ENCODE measurements around the gene ACSF3.
"Not testable (repeated sequence)": the region's sequence is repeated elsewhere in the genome, so short reads cannot be mapped to it uniquely, and the experiment has no call there.

ACSF3 gene

DNA sequence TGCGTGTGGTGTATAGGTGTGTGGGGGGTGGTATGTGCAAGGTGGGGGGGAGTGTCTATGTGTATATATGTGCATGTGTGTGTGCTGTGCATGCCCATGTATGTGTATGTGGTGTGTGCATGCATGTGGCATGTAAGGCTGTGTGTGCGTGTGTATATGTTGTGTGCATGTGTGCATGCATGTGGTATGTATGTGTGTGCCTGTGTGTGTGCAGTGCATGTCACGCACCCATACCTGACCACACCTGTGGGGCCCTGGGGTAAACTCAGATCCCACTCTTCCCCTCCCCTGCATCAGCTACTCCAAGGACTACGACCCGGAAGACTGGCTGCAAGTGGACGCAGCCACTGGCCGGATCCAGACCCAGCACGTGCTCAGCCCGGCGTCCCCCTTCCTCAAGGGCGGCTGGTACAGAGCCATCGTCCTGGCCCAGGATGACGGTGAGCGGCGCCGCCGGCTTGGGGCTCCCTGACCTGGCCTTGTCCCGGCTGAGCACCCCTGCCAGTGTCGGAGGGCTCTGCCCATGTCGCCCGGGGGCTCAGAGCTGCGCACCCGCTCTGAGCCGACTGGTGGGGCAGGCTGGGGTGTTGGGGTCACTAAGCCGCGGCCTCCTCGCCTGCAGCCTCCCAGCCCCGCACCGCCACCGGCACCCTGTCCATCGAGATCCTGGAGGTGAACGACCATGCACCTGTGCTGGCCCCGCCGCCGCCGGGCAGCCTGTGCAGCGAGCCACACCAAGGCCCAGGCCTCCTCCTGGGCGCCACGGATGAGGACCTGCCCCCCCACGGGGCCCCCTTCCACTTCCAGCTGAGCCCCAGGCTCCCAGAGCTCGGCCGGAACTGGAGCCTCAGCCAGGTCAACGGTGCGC is 97.6 kb downstream of the ACSF3 start:
- H3K9me3 Mint-ChIP-seq, result no peaks in the 10 kb centered on the region
- no peak overlapping the region for H3K27ac Mint-ChIP-seq
- H3K36me3 Mint-ChIP-seq (ENCODE audit: low read depth), result no peaks in the 10 kb centered on the region
- H3K27me3 Mint-ChIP-seq (ENCODE audit: low read depth), result no peaks in the 10 kb centered on the region
- H3K4me3 Mint-ChIP-seq, result no peak overlapping the region
- H3K4me1 Mint-ChIP-seq (ENCODE audit: low read depth), result no peaks in the 10 kb centered on the region

DNA sequence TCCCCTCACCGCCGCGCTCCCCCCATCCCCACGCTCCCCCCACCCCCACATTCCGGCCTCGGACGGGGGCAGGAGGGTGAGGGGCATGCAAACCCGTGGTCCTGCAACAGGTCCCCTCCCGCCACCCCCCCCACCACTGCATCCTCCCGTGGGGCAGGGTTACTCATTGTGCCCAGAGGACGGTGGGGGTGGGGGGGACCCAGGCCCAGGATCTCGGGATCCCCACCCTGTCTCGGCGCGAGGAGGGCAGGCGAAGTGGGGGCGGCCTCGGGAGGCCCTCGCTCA is 98.2 kb downstream of the ACSF3 start:
- Mint-ChIP-seq H3K27me3 (ENCODE audit: low read depth) (no peaks in the 10 kb centered on the region), H3K4me3 (no peak overlapping the region), H3K4me1 (ENCODE audit: low read depth) (no peaks in the 10 kb centered on the region), H3K36me3 (ENCODE audit: low read depth) (no peaks in the 10 kb centered on the region), H3K9me3 (no peaks in the 10 kb centered on the region), H3K27ac (no peak overlapping the region)

DNA sequence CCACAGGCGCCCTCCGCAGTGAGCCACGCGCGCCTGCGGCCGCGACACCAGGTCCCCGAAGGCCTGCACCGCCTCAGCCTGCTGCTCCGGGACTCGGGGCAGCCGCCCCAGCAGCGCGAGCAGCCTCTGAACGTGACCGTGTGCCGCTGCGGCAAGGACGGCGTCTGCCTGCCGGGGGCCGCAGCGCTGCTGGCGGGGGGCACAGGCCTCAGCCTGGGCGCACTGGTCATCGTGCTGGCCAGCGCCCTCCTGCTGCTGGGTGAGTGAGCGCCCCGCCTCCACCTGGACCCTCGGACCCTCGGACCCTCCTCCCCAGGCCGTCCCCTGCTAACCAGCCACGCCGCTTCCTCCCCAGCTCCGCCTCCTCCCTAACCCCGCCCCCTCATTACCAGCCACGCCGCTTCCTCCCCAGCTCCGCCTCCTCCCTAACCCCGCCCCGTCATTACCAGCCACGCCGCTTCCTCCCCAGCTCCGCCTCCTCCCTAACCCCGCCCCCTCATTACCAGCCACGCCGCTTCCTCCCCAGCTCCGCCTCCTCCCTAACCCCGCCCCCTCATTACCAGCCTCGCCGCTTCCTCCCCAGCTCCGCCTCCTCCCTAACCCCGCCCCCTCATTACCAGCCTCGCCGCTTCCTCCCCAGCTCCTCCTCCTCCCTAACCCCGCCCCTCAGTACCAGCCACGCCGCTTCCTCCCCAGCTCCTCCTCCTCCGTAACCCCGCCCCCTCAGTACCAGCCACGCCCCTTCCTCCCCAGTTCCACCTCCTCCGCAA is 98.7 kb downstream of the ACSF3 start:
- H3K27ac Mint-ChIP-seq; H3K27me3 Mint-ChIP-seq (ENCODE audit: low read depth); H3K36me3 Mint-ChIP-seq (ENCODE audit: low read depth); H3K4me3 Mint-ChIP-seq; H3K4me1 Mint-ChIP-seq (ENCODE audit: low read depth); H3K9me3 Mint-ChIP-seq: not testable (repeated sequence)

DNA sequence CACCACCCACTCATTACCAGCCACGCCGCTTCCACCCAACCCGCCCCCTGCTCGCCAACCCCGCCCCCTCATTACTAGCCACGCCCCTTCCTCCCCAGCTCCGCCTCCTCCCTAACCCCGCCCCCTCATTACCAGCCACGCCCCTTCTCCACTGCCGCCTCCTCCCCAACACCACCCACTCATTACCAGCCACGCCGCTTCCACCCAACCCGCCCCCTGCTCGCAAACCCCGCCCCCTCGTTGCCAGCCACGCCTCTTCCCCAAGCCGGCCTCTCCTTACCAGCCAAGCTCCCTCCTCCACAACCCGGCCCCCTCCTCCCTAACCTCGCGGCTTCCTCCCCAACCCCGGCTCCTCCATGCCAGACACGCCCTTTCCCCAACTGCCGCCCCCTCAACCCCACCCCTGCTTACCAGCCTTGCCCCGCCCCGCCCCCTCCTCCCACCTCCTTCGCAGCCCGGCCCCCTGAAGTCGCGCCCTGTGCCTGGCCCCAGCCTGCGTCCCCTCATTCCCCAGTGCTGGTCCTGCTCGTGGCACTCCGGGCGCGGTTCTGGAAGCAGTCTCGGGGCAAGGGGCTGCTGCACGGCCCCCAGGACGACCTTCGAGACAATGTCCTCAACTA is 99.4 kb downstream of the ACSF3 start:
- H3K27me3 Mint-ChIP-seq (ENCODE audit: low read depth), result no peaks in the 10 kb centered on the region
- H3K4me3 Mint-ChIP-seq, result no peak overlapping the region
- H3K9me3 Mint-ChIP-seq, result no peaks in the 10 kb centered on the region
- H3K4me1 Mint-ChIP-seq (ENCODE audit: low read depth), result no peaks in the 10 kb centered on the region
- H3K36me3 Mint-ChIP-seq (ENCODE audit: low read depth), result no peaks in the 10 kb centered on the region
- H3K27ac Mint-ChIP-seq, result no peak overlapping the region

DNA sequence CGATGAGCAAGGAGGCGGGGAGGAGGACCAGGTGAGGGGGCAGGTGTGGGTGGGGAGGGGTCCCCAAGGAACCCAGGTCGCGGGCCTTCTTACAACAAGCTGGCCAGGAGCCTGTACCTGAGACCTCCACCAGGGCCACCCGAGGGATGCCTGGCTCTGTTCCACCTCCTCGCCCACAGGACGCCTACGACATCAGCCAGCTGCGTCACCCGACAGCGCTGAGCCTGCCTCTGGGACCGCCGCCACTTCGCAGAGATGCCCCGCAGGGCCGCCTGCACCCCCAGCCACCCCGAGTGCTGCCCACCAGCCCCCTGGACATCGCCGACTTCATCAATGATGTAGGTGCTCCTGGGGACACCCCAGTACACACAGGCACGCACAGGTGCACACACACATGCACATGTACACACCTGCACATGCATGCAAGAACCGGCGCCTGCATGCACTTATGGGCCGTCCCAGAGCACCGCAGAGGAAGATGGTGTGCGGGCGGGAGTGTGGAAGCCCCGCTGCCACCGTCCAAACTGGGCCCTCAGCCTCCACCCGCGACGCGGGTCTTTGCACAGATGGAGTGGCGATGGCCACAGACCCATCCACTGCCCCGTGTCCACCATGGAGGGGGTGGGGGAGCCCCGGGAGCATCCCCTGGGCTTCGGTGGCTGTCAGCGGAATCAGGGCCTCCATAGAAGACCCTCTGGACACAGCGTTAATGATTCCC is 100.1 kb downstream of the ACSF3 start:
- no peaks in the 10 kb centered on the region for H3K27me3 Mint-ChIP-seq (ENCODE audit: low read depth)

DNA sequence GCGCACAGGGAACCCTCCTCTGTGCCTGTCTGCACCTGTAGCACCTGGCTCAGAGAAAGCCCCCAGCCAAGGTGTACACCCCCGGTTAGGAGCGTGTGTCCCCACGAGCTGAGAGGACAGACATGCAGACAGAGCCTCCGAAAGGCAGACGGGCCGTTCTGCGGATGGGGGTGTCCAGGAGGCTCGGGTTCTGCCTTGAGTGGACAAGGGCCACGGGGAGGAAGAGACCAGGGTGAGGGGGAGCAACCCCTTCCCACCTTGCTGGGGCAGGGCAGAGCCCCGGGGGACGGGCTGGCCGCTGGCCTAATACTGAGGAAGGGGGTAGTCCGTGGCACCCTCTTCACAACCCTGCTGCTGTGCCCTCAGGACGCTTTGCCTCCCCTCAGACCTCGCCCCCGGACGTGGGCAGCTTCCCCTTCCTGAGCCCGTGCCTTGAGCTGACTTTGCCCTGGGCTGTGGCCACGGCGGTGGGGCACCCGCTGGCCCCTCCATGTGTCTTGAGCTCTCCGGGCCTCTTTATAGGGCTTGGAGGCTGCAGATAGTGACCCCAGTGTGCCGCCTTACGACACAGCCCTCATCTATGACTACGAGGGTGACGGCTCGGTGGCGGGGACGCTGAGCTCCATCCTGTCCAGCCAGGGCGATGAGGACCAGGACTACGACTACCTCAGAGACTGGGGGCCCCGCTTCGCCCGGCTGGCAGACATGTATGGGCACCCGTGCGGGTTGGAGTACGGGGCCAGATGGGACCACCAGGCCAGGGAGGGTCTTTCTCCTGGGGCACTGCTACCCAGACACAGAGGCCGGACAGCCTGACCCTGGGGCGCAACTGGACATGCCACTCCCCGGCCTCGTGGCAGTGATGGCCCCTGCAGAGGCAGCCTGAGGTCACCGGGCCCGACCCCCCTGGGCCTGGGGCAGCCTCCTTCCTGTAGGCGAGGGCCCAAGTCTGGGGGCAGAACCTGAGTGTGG is 101.0 kb downstream of the ACSF3 start:
- Mint-ChIP-seq H3K36me3 (ENCODE audit: low read depth) (no peaks in the 10 kb centered on the region), H3K4me3 (no peak overlapping the region), H3K4me1 (ENCODE audit: low read depth) (no peaks in the 10 kb centered on the region), H3K27ac (no peak overlapping the region), H3K27me3 (ENCODE audit: low read depth) (peaks cover under 1% of the 10 kb centered on the region), H3K9me3 (no peaks in the 10 kb centered on the region)

More for the DNA sequence above, 100.1 kb downstream of the ACSF3 start:
- Mint-ChIP-seq H3K4me3 (no peak overlapping the region), H3K4me1 (ENCODE audit: low read depth) (no peaks in the 10 kb centered on the region), H3K27ac (no peak overlapping the region), H3K9me3 (no peaks in the 10 kb centered on the region), H3K36me3 (ENCODE audit: low read depth) (no peaks in the 10 kb centered on the region)

DNA sequence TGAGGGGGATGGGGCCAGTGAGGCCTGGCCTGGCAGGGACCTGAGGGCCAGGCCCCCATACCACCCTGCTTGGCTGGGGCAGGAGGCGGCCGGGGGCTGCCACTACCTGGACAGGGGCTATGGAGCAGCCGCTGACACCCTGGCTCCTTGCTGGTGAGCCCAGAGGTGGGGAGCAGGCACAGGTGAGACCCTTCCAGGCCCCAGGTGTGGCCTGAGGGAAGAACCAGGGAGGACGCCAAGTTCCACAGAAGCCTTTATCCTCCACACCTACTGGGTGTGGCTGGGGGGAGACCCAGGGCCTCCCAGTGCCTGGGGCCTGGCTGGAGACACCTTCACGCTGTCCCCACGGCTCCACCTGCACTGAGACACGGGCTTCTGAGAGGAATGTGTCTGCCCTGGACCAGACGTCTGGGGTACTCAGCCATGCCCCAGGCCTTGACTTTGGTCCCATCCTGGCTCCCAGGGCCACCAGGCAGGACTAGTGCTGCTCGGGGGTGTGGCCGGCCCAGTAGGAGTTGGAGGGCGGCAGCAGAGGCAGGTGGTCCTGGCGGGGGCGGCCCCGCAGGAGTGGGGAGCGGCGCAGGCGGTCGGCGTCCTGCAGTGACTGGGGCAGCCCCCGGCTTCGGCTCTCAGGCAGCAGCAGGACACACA is 102.0 kb downstream of the ACSF3 start:
- no peaks in the 10 kb centered on the region for H3K36me3 Mint-ChIP-seq (ENCODE audit: low read depth)
- peaks cover 10% of the 10 kb centered on the region for H3K27me3 Mint-ChIP-seq (ENCODE audit: low read depth)
- H3K27ac Mint-ChIP-seq, result no peak overlapping the region
- H3K4me3 Mint-ChIP-seq, result no peak overlapping the region
- no peaks in the 10 kb centered on the region for H3K9me3 Mint-ChIP-seq
- H3K4me1 Mint-ChIP-seq (ENCODE audit: low read depth), result no peaks in the 10 kb centered on the region

DNA sequence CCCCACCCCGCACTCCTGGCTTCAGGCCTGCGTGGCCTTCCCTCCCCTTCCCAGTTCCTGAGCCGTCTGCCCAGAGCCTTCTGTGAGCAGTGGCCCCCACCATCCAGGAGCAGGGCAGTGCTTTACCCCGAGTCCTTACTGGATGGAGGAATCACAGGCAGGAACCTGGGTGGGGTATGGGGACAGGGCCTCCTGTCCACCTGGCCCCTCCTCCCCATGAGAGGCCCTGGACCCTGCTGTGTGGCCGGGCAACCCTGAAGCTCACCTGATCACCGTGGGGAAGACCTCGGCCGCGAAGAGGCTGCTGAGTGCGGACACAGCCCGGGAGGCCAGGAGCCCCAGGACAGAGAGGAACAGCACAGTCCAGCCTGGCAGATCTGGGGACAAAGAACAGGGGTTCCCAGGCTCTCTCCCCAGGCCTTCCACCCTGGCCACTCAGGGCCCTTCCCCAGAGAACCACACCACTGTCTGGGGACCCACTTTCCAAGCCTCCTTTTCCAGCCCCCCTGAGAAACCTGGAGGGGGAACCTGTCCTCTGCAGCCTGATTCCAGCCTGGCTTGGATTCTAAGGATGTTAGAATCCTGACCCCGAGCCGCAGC is 103.5 kb downstream of the ACSF3 start:
- Mint-ChIP-seq H3K4me3 (no peak overlapping the region), H3K36me3 (ENCODE audit: low read depth) (no peaks in the 10 kb centered on the region), H3K27ac (no peak overlapping the region), H3K4me1 (ENCODE audit: low read depth) (no peaks in the 10 kb centered on the region), H3K9me3 (no peaks in the 10 kb centered on the region), H3K27me3 (ENCODE audit: low read depth) (peaks cover 13% of the 10 kb centered on the region)

DNA sequence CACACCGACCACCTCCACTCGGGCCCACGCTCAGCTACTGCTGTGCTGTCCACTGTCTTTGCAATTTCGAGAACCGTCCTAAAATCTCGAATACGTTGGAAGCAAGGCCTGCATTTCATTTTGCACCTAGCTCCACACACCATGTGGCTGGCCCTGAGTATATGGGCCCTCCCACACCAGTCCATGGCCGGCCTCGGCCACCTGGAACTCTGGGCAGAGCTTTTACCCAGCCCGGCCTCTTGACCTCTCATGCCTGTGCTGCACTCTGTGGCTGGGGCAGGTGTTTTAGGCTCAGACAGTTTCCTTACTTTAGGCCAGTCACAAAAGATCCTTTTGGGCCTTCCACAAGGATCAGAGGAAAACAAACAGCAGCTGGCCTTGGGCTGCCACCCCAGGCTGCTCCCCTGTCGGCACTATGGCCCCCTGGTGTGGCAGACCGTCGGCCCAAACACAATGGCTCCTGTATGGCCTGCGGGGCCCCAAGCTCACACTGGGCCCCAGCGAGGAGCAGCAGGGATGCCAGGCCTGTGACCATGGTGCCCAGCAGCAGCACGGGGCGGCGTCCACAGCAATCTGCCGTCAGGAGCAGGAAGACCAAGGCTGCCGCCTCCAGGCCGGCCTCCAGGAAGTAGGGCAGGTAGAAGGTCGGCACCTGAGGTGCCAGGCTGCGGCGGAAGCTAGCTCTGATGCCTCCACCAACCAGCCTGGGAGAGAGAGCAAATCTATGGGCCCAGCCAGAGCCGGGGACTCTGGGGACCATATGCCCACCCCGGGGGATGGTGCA is 104.2 kb downstream of the ACSF3 start:
- no peaks in the 10 kb centered on the region for H3K36me3 Mint-ChIP-seq (ENCODE audit: low read depth)
- no peak overlapping the region for H3K27ac Mint-ChIP-seq
- no peak overlapping the region for H3K4me3 Mint-ChIP-seq
- H3K9me3 Mint-ChIP-seq, result peaks cover 3% of the 10 kb centered on the region
- peaks cover 19% of the 10 kb centered on the region for H3K27me3 Mint-ChIP-seq (ENCODE audit: low read depth)
- peaks cover 2% of the 10 kb centered on the region for H3K4me1 Mint-ChIP-seq (ENCODE audit: low read depth)

DNA sequence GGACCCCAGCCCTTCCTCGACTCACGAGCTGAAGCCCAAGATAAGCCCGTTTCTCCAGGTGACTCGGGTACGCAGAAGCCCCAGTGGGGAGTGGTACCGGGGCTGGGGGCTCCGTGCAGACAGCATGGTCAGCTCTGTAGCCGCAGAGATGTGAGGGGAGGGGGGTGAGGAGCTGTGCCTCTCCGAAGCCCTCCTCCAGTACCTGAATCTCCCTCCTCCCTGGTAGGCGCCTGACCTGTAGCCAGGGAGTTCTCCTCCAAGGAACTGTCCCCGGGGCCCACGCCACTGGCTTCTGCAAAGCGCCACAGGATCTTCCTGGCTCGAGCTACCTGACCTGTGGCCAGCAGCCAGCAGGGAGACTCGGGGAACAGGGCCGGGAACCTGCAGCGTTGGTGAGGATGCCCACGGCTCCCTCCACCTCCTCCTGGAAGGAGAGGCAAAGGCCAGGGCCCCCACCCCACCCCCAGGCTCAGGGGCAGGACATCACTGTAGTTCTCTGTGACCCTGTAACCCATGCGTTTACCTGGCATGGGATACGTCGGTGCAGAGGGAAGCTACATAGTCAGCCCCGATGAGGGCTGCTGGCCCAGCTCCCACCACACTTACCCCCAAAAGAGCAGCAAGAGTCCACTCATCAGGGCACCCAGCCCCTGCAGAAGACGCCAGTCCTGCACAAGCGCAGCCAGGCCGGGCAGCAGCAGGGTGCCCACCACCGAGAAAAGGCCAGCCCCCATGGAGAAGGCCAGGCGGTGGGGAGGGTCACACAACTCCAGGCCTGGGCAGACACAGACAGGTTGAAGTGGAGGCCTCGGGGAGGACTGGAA is 105.0 kb downstream of the ACSF3 start:
- Mint-ChIP-seq H3K4me1 (ENCODE audit: low read depth) (peaks cover 3% of the 10 kb centered on the region), H3K27ac (no peak overlapping the region), H3K36me3 (ENCODE audit: low read depth) (no peaks in the 10 kb centered on the region), H3K9me3 (peaks cover 6% of the 10 kb centered on the region), H3K27me3 (ENCODE audit: low read depth) (peaks cover 28% of the 10 kb centered on the region), H3K4me3 (no peak overlapping the region)

DNA sequence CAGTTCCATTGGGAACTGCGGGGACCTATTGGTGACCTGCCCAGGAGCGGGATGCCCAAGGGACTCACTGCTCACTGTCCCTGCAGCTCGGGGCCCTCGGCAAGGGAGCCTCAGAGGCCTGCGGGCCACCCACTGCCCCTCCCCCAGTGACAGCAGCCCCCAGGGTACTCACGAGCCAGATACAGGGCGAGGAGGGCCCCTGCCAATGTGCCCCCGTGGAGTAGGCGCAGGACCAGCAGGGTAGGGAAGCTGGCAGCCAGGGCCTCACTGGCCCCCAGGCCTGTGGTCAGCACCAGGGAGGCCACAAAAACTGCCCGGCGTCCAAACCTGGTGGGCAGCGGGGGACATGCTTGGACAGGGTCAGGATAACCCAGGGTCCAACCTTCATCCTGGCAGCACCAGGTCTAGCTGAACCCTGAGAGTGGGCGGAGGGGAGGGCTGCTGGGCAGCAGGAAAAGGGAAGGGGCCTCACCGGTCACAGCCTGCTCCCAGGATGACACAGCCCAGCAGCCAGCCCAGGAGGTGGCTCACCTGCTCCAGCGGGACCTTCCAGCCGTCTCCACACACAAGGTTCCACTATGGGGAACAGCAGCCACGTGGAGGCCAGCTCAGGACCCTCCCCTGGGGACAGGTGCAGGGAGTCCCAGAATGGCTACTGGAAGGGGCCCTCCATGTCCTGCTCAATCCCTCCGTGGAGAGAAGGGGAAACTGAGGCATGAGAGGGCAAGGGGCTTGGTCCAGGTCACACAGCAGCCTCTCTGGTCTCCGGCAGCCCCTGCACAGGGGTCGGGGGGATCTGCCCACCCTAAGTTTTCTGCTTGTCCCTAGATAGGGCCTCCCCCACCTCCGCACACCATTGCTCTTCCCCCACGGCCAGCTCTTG is 105.8 kb downstream of the ACSF3 start:
- Mint-ChIP-seq H3K9me3 (peaks cover 6% of the 10 kb centered on the region), H3K4me3 (no peak overlapping the region), H3K36me3 (ENCODE audit: low read depth) (no peaks in the 10 kb centered on the region), H3K27ac (no peak overlapping the region), H3K27me3 (ENCODE audit: low read depth) (peaks cover 36% of the 10 kb centered on the region), H3K4me1 (ENCODE audit: low read depth) (peaks cover 3% of the 10 kb centered on the region)
